Esophagus muscularis mucosa (tissue), 4 donors: Measurements from ENCODE around the gene NTSR2.

Source experiments
- EP300 ChIP-seq: sonication (generic); formaldehyde crosslinking; IDR thresholded peaks from one replicate; pipeline ENCODE4 v1.6.1; 2017; ENCODE audit warnings: antibody characterized with exemption
- POLR2A ChIP-seq: fragments of 450-650 bp; IDR thresholded peaks from one replicate; pipeline ENCODE4 v1.6.1; 2017; ENCODE audit warnings: antibody characterized with exemption, moderate library complexity, mild to moderate bottlenecking, low read depth
- POLR2AphosphoS5 ChIP-seq, 2 donors: sonication (generic); formaldehyde crosslinking; IDR thresholded peaks; one replicate each; pipeline ENCODE4 v1.6.1; 2017; ENCODE audit warnings: antibody characterized with exemption in 2 of 2
- TF ChIP-seq, protein P1 (sequence below), 3 experiments: fragments of 200-600 bp in 2 of 3; fragments of 450-650 bp in 1 of 3; sonication (generic) in 2 of 3; IDR thresholded peaks; one replicate each; pipeline ENCODE4 v1.5.1; 2017 to 2019; ENCODE audit warnings: antibody characterized with exemption in 3 of 3, mild to moderate bottlenecking in 2 of 3, moderate library complexity in 1 of 3

DNA sequence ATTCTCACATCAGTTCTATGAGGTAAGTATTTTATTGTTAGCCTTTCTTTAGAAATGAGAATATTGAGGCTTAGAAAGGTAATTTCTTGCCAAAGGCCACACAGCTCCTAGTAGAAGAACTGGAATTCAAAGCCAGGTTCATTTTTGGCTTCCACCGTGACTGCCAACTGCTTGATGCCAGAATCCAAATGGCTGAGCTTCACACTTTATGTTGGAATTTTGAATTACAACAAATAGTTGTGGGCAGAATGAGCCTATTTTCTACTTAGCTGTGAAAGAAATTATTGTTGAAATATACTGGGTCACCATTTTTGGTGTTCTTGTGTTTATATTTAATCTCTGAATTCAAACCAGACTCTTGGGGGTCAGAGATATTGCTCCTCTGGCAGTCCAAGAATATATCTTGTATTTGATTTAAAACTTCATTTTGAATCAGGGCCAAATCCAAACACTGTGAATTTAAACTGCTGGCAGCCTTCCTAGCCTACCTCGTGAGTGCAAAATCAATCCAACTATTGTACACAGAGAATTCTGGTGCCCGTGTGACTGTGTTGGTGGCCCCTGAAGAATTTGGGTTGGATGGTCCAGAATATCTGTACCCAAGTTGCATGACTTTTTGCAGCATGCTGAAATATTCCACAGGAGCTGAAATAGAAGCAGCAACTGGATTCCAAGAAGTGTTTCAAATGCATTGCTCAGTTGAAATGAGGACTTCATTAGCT is 40.8 kb upstream of the NTSR2 start:
- TF ChIP-seq POLR2A = no peak
- TF ChIP-seq, protein P1, sequence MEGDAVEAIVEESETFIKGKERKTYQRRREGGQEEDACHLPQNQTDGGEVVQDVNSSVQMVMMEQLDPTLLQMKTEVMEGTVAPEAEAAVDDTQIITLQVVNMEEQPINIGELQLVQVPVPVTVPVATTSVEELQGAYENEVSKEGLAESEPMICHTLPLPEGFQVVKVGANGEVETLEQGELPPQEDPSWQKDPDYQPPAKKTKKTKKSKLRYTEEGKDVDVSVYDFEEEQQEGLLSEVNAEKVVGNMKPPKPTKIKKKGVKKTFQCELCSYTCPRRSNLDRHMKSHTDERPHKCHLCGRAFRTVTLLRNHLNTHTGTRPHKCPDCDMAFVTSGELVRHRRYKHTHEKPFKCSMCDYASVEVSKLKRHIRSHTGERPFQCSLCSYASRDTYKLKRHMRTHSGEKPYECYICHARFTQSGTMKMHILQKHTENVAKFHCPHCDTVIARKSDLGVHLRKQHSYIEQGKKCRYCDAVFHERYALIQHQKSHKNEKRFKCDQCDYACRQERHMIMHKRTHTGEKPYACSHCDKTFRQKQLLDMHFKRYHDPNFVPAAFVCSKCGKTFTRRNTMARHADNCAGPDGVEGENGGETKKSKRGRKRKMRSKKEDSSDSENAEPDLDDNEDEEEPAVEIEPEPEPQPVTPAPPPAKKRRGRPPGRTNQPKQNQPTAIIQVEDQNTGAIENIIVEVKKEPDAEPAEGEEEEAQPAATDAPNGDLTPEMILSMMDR (IDR thresholded peaks at IDR 0.05) = no peak
- no peak for TF ChIP-seq POLR2AphosphoS5 (IDR thresholded peaks at IDR 0.05)
- no peak for TF ChIP-seq EP300
